Astrocyte (in vitro differentiated cells and primary cell): Measurements from ENCODE around the gene GPC5. TPM values are rescaled to one million over a fixed set of nuclear protein-coding genes. Genes with fewer than 3 reads are reported as not detected.

Source experiments
- DNase-seq: peaks from one replicate; pipeline ENCODE4 v3.0.0-alpha.2; 2010; ENCODE audit warnings: low read depth
- FAIRE-seq: peaks from 2 replicates; lab custom pipeline; 2011; peaks lifted over from hg19 to GRCh38; lab: Jason Lieb, UNC
- H2AFZ ChIP-seq: 2 replicates; pipeline ENCODE4 v1.6.0; 2012; ENCODE audit warnings: low read depth, low read length, inconsistent platforms
- H3K27ac ChIP-seq: 2 replicates; pipeline ENCODE4 v1.5.1; 2011; ENCODE audit warnings: low read depth, low read length, inconsistent platforms
- H3K27me3 ChIP-seq: 2 replicates; pipeline ENCODE4 v1.6.0; 2011; ENCODE audit warnings: low read length, inconsistent platforms; ENCODE audit not compliant: insufficient read depth
- H3K36me3 ChIP-seq: 2 replicates; pipeline ENCODE4 v1.5.1; 2011; ENCODE audit warnings: low read length, inconsistent platforms; ENCODE audit not compliant: insufficient read depth
- H3K4me1 ChIP-seq: 2 replicates; pipeline ENCODE4 v1.5.1; 2011; ENCODE audit warnings: low read length, inconsistent platforms; ENCODE audit not compliant: insufficient read depth
- H3K4me2 ChIP-seq: 2 replicates; pipeline ENCODE4 v1.6.0; 2012; ENCODE audit warnings: low read length, inconsistent platforms
- H3K4me3 ChIP-seq: 2 replicates; pipeline ENCODE4 v1.5.1; 2011; ENCODE audit warnings: low read depth, mild to moderate bottlenecking, low read length, inconsistent platforms; ENCODE audit not compliant: insufficient read depth
- H3K79me2 ChIP-seq: 2 replicates; pipeline ENCODE4 v1.6.0; 2012; ENCODE audit warnings: mild to moderate bottlenecking, low read length, inconsistent platforms; ENCODE audit not compliant: insufficient read depth
- H3K9ac ChIP-seq: 2 replicates; pipeline ENCODE4 v1.6.0; 2012; ENCODE audit warnings: mild to moderate bottlenecking, low read length, inconsistent platforms
- H3K9me3 ChIP-seq: 2 replicates; pipeline ENCODE4 v1.5.1; 2012; ENCODE audit warnings: low read depth, mild to moderate bottlenecking, low read length, inconsistent platforms; ENCODE audit not compliant: insufficient read depth
- H4K20me1 ChIP-seq: 2 replicates; pipeline ENCODE4 v1.6.0; 2012; ENCODE audit warnings: low read length, inconsistent platforms; ENCODE audit not compliant: insufficient read depth
- H3K27ac Mint-ChIP-seq: one replicate; pipeline ENCODE4 v1.8.0; 2021; ENCODE audit warnings: mild to moderate bottlenecking, mixed read lengths; ENCODE audit not compliant: unreplicated experiment
- H3K27me3 Mint-ChIP-seq: one replicate; pipeline ENCODE4 v1.8.0; 2021; ENCODE audit warnings: low read depth, mixed read lengths; ENCODE audit not compliant: unreplicated experiment
- H3K36me3 Mint-ChIP-seq: one replicate; pipeline ENCODE4 v1.8.0; 2021; ENCODE audit warnings: low read depth, mixed read lengths; ENCODE audit not compliant: unreplicated experiment
- H3K4me1 Mint-ChIP-seq: one replicate; pipeline ENCODE4 v1.8.0; 2021; ENCODE audit warnings: low read depth, mixed read lengths; ENCODE audit not compliant: unreplicated experiment
- H3K4me3 Mint-ChIP-seq: one replicate; pipeline ENCODE4 v1.8.0; 2021; ENCODE audit warnings: mild to moderate bottlenecking, moderate library complexity, mixed read lengths; ENCODE audit not compliant: unreplicated experiment
- H3K9me3 Mint-ChIP-seq: one replicate; pipeline ENCODE4 v1.8.0; 2021; ENCODE audit warnings: mild to moderate bottlenecking, mixed read lengths; ENCODE audit not compliant: unreplicated experiment
- EZH2 ChIP-seq: IDR thresholded peaks from 2 replicates; pipeline ENCODE4 v1.6.1; 2012; ENCODE audit warnings: mild to moderate bottlenecking, low read length, inconsistent platforms; ENCODE audit not compliant: insufficient read depth
- total RNA-seq: library from RNA; stranded (reverse); gene quantifications from 2 replicates; pipeline ENCODE4 v1.2.1, GENCODE V29; 2021
- TF ChIP-seq, protein P1 (sequence below): IDR thresholded peaks from 2 replicates; pipeline ENCODE4 v1.5.1; 2011; ENCODE audit warnings: low read depth, mild to moderate bottlenecking, inconsistent platforms, low read length, moderate library complexity; ENCODE audit not compliant: insufficient read depth

GPC5 gene
- total RNA-seq, 1 donor from 2014 or later = 1.1 TPM

DNA sequence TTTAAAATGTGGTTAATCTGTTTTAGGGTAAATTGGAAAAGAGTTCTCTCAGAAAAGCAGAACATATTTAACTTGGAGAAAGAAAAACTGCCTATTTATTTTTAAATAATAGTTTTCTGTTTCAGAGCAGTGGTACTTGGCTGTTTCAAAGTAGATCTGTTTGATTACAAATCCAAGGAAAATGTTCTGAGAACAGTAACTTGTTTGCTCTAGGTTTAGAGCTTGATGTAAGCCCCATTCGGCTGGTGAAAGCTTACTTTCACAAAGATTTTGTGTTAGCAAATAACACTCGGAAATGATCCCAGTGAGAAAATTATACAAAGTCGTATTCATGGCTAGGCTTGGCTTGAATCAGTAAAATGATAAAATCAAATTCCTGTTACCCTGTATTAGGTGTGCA lies 1432.4 kb downstream of the GPC5 start:
- DNase-seq = no peak
- H3K9me3 Mint-ChIP-seq = peaks cover 3% of the 10 kb centered on the region
- Histone ChIP-seq H3K4me3 (no peak overlapping the region), H3K4me1 (no peaks in the 10 kb centered on the region), H3K27ac (no peak overlapping the region), H2AFZ (no peak overlapping the region), H3K9me3 (no peaks in the 10 kb centered on the region), H3K9ac (no peak overlapping the region), H3K4me2 (no peak overlapping the region), H3K27me3 (no peaks in the 10 kb centered on the region), H4K20me1 (no peaks in the 10 kb centered on the region), H3K36me3 (no peaks in the 10 kb centered on the region), H3K79me2 (no peaks in the 10 kb centered on the region)
- no peaks in the 10 kb centered on the region for H3K27me3 Mint-ChIP-seq
- TF ChIP-seq, protein P1, sequence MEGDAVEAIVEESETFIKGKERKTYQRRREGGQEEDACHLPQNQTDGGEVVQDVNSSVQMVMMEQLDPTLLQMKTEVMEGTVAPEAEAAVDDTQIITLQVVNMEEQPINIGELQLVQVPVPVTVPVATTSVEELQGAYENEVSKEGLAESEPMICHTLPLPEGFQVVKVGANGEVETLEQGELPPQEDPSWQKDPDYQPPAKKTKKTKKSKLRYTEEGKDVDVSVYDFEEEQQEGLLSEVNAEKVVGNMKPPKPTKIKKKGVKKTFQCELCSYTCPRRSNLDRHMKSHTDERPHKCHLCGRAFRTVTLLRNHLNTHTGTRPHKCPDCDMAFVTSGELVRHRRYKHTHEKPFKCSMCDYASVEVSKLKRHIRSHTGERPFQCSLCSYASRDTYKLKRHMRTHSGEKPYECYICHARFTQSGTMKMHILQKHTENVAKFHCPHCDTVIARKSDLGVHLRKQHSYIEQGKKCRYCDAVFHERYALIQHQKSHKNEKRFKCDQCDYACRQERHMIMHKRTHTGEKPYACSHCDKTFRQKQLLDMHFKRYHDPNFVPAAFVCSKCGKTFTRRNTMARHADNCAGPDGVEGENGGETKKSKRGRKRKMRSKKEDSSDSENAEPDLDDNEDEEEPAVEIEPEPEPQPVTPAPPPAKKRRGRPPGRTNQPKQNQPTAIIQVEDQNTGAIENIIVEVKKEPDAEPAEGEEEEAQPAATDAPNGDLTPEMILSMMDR = no peak
- H3K27ac Mint-ChIP-seq = no peak overlapping the region
- H3K4me1 Mint-ChIP-seq = peaks cover 2% of the 10 kb centered on the region
- no peaks in the 10 kb centered on the region for H3K36me3 Mint-ChIP-seq
- H3K4me3 Mint-ChIP-seq = no peak overlapping the region
- FAIRE-seq = no peak

DNA sequence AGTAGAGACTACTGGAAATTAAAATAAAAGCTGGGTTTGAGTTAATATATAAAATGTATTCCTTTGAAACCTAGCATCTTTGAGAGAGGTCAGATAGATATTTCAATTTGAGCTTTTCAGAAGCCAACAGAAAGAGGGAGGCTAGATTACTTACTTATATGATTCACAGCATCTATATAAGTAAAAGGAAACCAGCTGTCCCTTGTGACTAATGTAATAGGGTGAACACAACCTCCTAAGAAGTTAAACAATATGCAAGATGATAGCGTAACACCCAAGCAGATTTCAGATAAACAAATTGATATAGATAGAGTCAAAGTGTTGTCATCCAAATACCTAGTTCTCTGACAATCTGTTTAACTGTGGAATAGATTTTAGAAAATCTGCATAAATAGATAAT lies 1434.7 kb downstream of the GPC5 start:
- Histone ChIP-seq H3K27ac (no peak overlapping the region), H3K4me3 (no peak overlapping the region), H3K4me1 (no peaks in the 10 kb centered on the region), H3K9me3 (no peaks in the 10 kb centered on the region), H2AFZ (no peak overlapping the region), H3K4me2 (no peak overlapping the region), H3K27me3 (no peaks in the 10 kb centered on the region), H3K79me2 (no peaks in the 10 kb centered on the region), H3K36me3 (no peaks in the 10 kb centered on the region), H4K20me1 (no peaks in the 10 kb centered on the region), H3K9ac (no peak overlapping the region)
- Mint-ChIP-seq H3K27me3 (no peaks in the 10 kb centered on the region), H3K27ac (no peak overlapping the region), H3K9me3 (peaks cover 1% of the 10 kb centered on the region), H3K4me3 (no peak overlapping the region), H3K4me1 (no peaks in the 10 kb centered on the region), H3K36me3 (no peaks in the 10 kb centered on the region)
- DNase-seq (no peak), FAIRE-seq (no peak)
- TF ChIP-seq, protein P1 = no peak
- TF ChIP-seq EZH2 = no peak

DNA sequence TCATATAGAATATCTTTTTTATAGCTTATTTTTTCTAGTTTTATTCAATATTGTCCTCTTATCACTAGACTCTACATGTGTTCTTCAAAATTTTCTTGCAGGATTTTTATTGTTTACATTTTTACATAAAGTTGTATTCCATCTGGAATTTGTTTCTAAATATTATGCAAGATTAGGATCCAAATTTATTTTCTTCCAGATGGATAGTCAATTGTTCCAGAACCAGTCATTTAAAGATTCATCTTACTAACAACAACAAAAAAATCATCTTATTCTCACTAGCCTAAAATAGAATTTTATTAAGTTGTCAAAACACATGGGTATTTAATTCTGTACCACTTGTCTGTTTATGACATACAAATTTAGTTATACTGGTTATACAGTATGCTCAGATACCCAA lies 1437.8 kb downstream of the GPC5 start:
- Histone ChIP-seq H3K36me3 (no peaks in the 10 kb centered on the region), H3K27ac (no peak overlapping the region), H3K4me2 (no peak overlapping the region), H4K20me1 (no peaks in the 10 kb centered on the region), H3K4me1 (peaks cover 8% of the 10 kb centered on the region), H3K9ac (no peak overlapping the region), H3K27me3 (no peaks in the 10 kb centered on the region), H3K79me2 (no peaks in the 10 kb centered on the region), H3K9me3 (no peaks in the 10 kb centered on the region), H2AFZ (no peak overlapping the region), H3K4me3 (no peak overlapping the region)
- peaks cover 2% of the 10 kb centered on the region for H3K9me3 Mint-ChIP-seq
- DNase-seq (no peak), FAIRE-seq (no peak)
- H3K27ac Mint-ChIP-seq = no peak overlapping the region
- peaks cover 13% of the 10 kb centered on the region for H3K4me1 Mint-ChIP-seq
- no peak for TF ChIP-seq EZH2
- TF ChIP-seq, protein P1 = no peak
- no peaks in the 10 kb centered on the region for H3K27me3 Mint-ChIP-seq
- no peaks in the 10 kb centered on the region for H3K36me3 Mint-ChIP-seq
- no peak overlapping the region for H3K4me3 Mint-ChIP-seq
